ENCODE data around the gene FHL2.

- TF ChIP-seq CTCF (IDR thresholded peaks at IDR 0.05) (no peak), POLR2A (IDR thresholded peaks at IDR 0.05) (no peak)
Measured at GRCh38 chr2:105387225-105387624, 11.6 kb downstream of the FHL2 start.

Measured in thyroid gland (tissue), 4 donors.